Medulla oblongata (tissue), 1 donor: ENCODE measurements around the gene ANKRD33.
"Not testable (repeated sequence)": the region's sequence is repeated elsewhere in the genome, so short reads cannot be mapped to it uniquely, and the experiment has no call there.

Experiments used
- DNase-seq: peaks from one replicate; pipeline ENCODE4 v3.0.0-alpha.2; 2015; ENCODE audit errors: extremely low spot score

Gene ANKRD33

GRCh38 chr12:51879102-51879501, 8.8 kb upstream of the ANKRD33 start:
- DNase-seq, result no peak

GRCh38 chr12:51883295-51883694, 4.6 kb upstream of the ANKRD33 start:
- DNase-seq, result no peak

- DNase-seq, result no peak
Observed at GRCh38 chr12:51883998-51884675, 3.8 kb upstream of the ANKRD33 start.

- no peak for DNase-seq
Observed at GRCh38 chr12:51884676-51885229, 3.1 kb upstream of the ANKRD33 start.

- not testable (repeated sequence) for DNase-seq
Observed at GRCh38 chr12:51885294-51886020, 2.4 kb upstream of the ANKRD33 start.

- peak; percentile 84 for DNase-seq
Observed at GRCh38 chr12:51886021-51886710, 1.7 kb upstream of the ANKRD33 start.

GRCh38 chr12:51888316-51889215, 663 bp downstream of the ANKRD33 start:
- no peak for DNase-seq

- no peak for DNase-seq
Observed at GRCh38 chr12:51889216-51890132, 1.6 kb downstream of the ANKRD33 start.

- no peak for DNase-seq
Observed at GRCh38 chr12:51890133-51890464, 2.2 kb downstream of the ANKRD33 start.

GRCh38 chr12:51890511-51891171, 2.7 kb downstream of the ANKRD33 start:
- DNase-seq, result no peak

- DNase-seq, result no peak
Observed at GRCh38 chr12:51891843-51892242, 3.9 kb downstream of the ANKRD33 start.

GRCh38 chr12:51893786-51894185, 5.9 kb downstream of the ANKRD33 start:
- no peak for DNase-seq

- no peak for DNase-seq
Observed at GRCh38 chr12:51895378-51896135, 7.7 kb downstream of the ANKRD33 start.

GRCh38 chr12:51896236-51896635, 8.3 kb downstream of the ANKRD33 start:
- DNase-seq, result no peak

- no peak for DNase-seq
Observed at GRCh38 chr12:51897181-51897580, 9.3 kb downstream of the ANKRD33 start.

- no peak for DNase-seq
Observed at GRCh38 chr12:51898506-51898905, 10.6 kb downstream of the ANKRD33 start.

GRCh38 chr12:51898937-51899336, 11.0 kb downstream of the ANKRD33 start:
- no peak for DNase-seq

- no peak for DNase-seq
Observed at GRCh38 chr12:51900323-51900889, 12.5 kb downstream of the ANKRD33 start.
